GM23338 (cell line): Measurements from ENCODE around the gene SMOC1.

Experiments used
- CTCF ChIP-seq, 2 experiments: fragments of 200-600 bp in 1 of 2; sonication (generic) in 1 of 2; conservative IDR thresholded peaks; 2 replicates each; pipeline versions ENCODE4 v1.5.1 to v1.6.1; 2016 to 2017; ENCODE audit warnings: antibody characterized with exemption in 2 of 2, low read depth in 2 of 2, mild to moderate bottlenecking in 2 of 2, moderate library complexity in 1 of 2
- ETS1 ChIP-seq: IDR thresholded peaks from 2 replicates; pipeline ENCODE4 v1.6.1; 2016; ENCODE audit warnings: antibody characterized with exemption
- EZH2 ChIP-seq: fragments of 200-600 bp; sonication (generic); IDR thresholded peaks from one replicate; pipeline ENCODE4 v1.8.0; 2017; ENCODE audit warnings: antibody characterized with exemption, mild to moderate bottlenecking, low read depth; ENCODE audit not compliant: unreplicated experiment
- POLR2AphosphoS5 ChIP-seq: IDR thresholded peaks from 2 replicates; pipeline ENCODE4 v1.6.1; 2016; ENCODE audit warnings: antibody characterized with exemption, low read depth
- REST ChIP-seq: IDR thresholded peaks from one replicate; pipeline ENCODE4 v1.6.1; 2018; ENCODE audit warnings: antibody characterized with exemption; ENCODE audit not compliant: unreplicated experiment

- TF ChIP-seq POLR2AphosphoS5 (no peak), CTCF (conservative IDR thresholded peaks at IDR 0.05; ENCODE audit: low read depth in 2 of 2) (no peak), ETS1 (no peak), REST (no peak), EZH2 (no peak)
Measured at GRCh38 chr14:69997849-69998248, 118.6 kb downstream of the SMOC1 start.
